Left lung (tissue), 14 donors: ENCODE results near the gene CELF6. TPM values are rescaled to one million over a fixed set of nuclear protein-coding genes. Genes with fewer than 3 reads are reported as not detected.

Source experiments
- ATAC-seq: fragments of 200-7000 bp; cut with Tn5 transposase; one replicate; pipeline ENCODE4 v1.9.1; 2020; ENCODE audit warnings: moderate library complexity
- DNase-seq, 4 donors: peaks; one replicate each; pipeline ENCODE4 v3.0.0-alpha.2; 2013 to 2020
- H3K27ac ChIP-seq, 2 donors: fragments of 200-600 bp; sonication (generic) in 1 of 2; one replicate each; pipeline versions ENCODE4 v1.5.0 to v1.8.0; 2020 to 2021
- H3K27me3 ChIP-seq, 2 donors: fragments of 200-600 bp; sonication (generic) in 1 of 2; one replicate each; pipeline versions ENCODE4 v1.5.0 to v1.8.0; 2020 to 2021
- H3K36me3 ChIP-seq, 2 donors: fragments of 200-600 bp; sonication (generic) in 1 of 2; one replicate each; pipeline versions ENCODE4 v1.5.0 to v1.8.0; 2020 to 2021
- H3K4me1 ChIP-seq, 2 donors: fragments of 200-600 bp; one replicate each; pipeline ENCODE4 v1.8.0; 2021
- H3K4me3 ChIP-seq, 2 donors: fragments of 200-600 bp; sonication (generic) in 1 of 2; one replicate each; pipeline versions ENCODE4 v1.5.0 to v1.8.0; 2020 to 2021; ENCODE audit warnings: mild to moderate bottlenecking in 1 of 2
- H3K9me3 ChIP-seq, 2 donors: fragments of 200-600 bp; sonication (generic) in 1 of 2; one replicate each; pipeline versions ENCODE4 v1.5.0 to v1.8.0; 2020 to 2021
- intact Hi-C, 2 donors: fragments of 100-400 bp; cut with DNase I; formaldehyde crosslinking; loops; one replicate each; pipeline versions ENCODE4 v1.11.2 to v1.14.2; 2022
- long read RNA-seq, 12 donors: library from polyadenylated mRNA in 2 of 12; unstranded in 2 of 12; transcript quantifications; one replicate each; pipeline ENCODE4 v2.0.0 and lab custom pipeline, GENCODE V29; 2019 to 2026
- polyA plus RNA-seq, 6 donors: library from polyadenylated mRNA; unstranded; fragments of 120-200 nt; gene quantifications; one replicate each; pipeline ENCODE4 v1.2.1, GENCODE V29; 2013; ENCODE audit not compliant: insufficient read length in 6 of 6
- total RNA-seq, 2 donors: library from RNA; stranded (reverse); fragmentation: NEBNext Ultra II Directional; extraction: Animal tissue kit (Norgen Biotek cat#: 25700); gene quantifications; one replicate each; pipeline ENCODE4 v1.2.1, GENCODE V29; 2021
- TF ChIP-seq, protein P1 (sequence below), 2 donors: fragments of 200-600 bp; sonication (generic) in 1 of 2; IDR thresholded peaks; one replicate each; pipeline versions ENCODE4 v1.5.0 to v1.8.0; 2021; ENCODE audit warnings: antibody characterized with exemption in 2 of 2
- donor health status: DM: no; HTN: yes; CAD: no.
- donor health status: DM: no; HTN: no; CAD: no.

Gene CELF6
- total RNA-seq, result 1 to 10 TPM; 1.3 to 2.2 TPM
- 1 to 10 TPM; 1.8 to 4.7 (median 3.4) TPM for polyA plus RNA-seq
- long read RNA-seq, donor 1, result 0 reads
- long read RNA-seq, donor 2, result 0 reads
- long read RNA-seq, donor 3, result 0 reads
- long read RNA-seq, donor 4, result 0 reads
- long read RNA-seq, donor 5, result 0 reads
- long read RNA-seq, donor 6, result 0 reads
- long read RNA-seq, donor 7, result 0 reads
- long read RNA-seq, donor 8, result 0 reads
- long read RNA-seq, donor 9, result 0 reads
- long read RNA-seq, donor 10, result 0 reads
- long read RNA-seq, donor 11, result 0 reads
- long read RNA-seq, donor 12, result 0 reads

DNA sequence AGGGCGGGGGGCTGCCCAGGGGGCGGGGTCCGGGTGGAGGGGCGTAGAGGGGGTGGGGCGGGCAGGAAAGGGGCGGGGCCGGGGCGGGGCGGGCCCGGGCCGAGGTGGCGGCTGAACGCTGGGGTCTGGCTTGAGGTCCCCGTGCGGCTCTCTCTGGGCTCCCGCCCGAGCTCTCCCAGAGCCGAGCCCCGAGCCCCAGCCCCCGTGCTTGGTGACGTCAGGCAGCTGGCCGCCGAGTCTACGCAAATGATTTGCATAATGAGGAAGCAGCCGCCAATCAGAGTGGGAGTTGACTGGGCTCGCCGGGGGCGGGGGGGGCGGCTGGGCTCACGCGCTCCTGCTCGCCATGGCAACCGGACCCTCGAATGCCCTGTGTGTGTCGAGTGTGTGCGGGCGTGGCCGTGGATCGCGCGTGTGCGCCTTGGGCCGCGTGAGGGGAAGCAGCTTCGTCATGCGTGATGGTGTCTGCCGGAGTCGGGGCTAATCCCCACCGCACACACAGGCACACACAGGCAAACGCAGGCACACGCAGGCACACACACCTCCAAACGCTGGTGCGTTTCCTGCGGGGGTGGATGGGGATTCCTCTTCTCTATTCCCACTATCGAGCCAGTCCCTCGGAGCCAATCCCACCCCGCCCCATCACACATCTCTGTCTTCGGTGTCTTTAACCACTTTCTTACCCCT is at the start of gene CELF6:
Gene CELF6 (minus strand): TSS at position 173 of the 687 bp plus-strand sequence. CDS start 283 bp downstream, outside the sequence.
- H3K9me3 ChIP-seq, result peaks cover 0 to 7% of the 10 kb centered on the region in 2 donors
- no peak within 1 kb of the TSS for H3K27ac ChIP-seq
- no peaks in the 10 kb centered on the region for H3K36me3 ChIP-seq
- peak; percentile 57 to 94 (median 88) for DNase-seq
- TF ChIP-seq, protein P1, sequence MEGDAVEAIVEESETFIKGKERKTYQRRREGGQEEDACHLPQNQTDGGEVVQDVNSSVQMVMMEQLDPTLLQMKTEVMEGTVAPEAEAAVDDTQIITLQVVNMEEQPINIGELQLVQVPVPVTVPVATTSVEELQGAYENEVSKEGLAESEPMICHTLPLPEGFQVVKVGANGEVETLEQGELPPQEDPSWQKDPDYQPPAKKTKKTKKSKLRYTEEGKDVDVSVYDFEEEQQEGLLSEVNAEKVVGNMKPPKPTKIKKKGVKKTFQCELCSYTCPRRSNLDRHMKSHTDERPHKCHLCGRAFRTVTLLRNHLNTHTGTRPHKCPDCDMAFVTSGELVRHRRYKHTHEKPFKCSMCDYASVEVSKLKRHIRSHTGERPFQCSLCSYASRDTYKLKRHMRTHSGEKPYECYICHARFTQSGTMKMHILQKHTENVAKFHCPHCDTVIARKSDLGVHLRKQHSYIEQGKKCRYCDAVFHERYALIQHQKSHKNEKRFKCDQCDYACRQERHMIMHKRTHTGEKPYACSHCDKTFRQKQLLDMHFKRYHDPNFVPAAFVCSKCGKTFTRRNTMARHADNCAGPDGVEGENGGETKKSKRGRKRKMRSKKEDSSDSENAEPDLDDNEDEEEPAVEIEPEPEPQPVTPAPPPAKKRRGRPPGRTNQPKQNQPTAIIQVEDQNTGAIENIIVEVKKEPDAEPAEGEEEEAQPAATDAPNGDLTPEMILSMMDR (IDR thresholded peaks at IDR 0.05), result no peak
- peaks cover 0 to 12% of the 10 kb centered on the region in 2 donors for H3K4me1 ChIP-seq
- peak; percentile 83 for ATAC-seq
- H3K4me3 ChIP-seq, result peak within 1 kb of the TSS; percentile 35 to 71
- intact Hi-C loops, result no loop called here
- H3K27me3 ChIP-seq, result no peaks in the 10 kb centered on the region

DNA sequence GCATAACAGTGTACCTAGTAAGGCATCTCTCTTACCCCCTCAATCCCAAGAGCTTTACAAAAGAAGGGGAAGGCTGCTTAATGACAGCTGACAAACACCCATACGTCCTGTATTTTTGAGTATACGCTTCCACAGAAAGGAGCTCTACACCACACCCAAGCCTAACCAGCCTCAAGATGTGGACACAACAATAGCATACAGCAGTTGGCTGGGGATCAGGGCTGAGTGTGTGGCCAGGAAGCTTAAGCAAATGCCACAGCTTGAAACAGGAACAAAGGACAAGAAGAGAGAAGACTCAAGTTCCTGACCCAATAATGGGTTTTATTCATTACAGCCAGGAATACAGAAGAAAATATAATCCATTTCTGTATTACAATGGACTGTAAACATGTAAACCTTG is 48.9 kb upstream of the CELF6 start:
- H3K27me3 ChIP-seq, result no peaks in the 10 kb centered on the region
- DNase-seq (peak in 1 of 4 donors; percentile 76), ATAC-seq (peak; percentile 84)
- H3K4me1 ChIP-seq, result peaks cover 0 to 85% of the 10 kb centered on the region in 2 donors
- no peaks in the 10 kb centered on the region for H3K9me3 ChIP-seq
- intact Hi-C loops, result no loop called here
- TF ChIP-seq, protein P1 (IDR thresholded peaks at IDR 0.05), result no peak
- H3K27ac ChIP-seq, result peak overlapping the region; percentile 57 to 87
- no peaks in the 10 kb centered on the region for H3K36me3 ChIP-seq
- H3K4me3 ChIP-seq, result no peak overlapping the region

DNA sequence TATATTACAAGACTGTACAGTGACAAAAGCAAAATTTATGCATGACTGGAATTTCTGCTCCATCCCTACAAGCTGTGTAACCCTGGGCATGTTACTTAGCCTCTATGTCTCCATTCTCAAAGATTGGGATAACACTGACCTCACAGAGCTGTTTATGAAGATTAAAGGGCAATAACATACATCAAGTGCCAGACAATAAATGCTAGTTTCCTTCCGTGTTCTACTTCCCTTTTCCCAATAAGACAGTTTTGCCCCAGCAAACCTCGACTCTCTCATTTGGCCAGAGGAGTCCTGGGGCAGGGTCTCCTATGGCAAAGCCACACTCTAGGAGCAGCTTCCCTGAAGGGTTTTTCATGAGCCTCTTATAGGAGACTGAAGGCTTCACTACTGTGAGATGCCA is 48.4 kb upstream of the CELF6 start:
- intact Hi-C loops, result no loop called here
- TF ChIP-seq, protein P1 (IDR thresholded peaks at IDR 0.05), result no peak
- DNase-seq, result no peak
- Histone ChIP-seq H3K4me3 (no peak overlapping the region), H3K27ac (peak overlapping the region; percentile 57 to 87), H3K4me1 (peaks cover 0 to 81% of the 10 kb centered on the region in 2 donors), H3K36me3 (no peaks in the 10 kb centered on the region), H3K9me3 (no peaks in the 10 kb centered on the region), H3K27me3 (no peaks in the 10 kb centered on the region)
- ATAC-seq, result peak; percentile 23

DNA sequence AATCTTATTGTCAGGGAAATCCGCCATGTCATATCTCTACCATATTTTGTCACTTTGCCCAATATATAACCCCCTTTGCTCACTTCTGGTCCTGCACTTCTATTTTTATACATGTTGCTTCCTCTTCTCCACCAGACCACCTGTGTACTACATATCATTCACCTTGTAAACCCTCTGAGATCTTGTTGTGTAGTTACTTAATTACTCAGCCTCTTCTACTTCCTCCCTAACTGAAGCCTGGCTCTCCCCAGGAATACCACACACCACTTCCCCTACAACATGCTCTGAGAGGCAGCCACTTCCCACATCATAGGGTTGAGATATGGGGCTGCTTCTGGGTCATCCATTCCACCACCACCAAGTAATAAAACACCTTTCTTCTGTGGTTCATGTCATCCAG is 45.9 kb upstream of the CELF6 start:
- peak; percentile 55 for ATAC-seq
- TF ChIP-seq, protein P1 (IDR thresholded peaks at IDR 0.05), result no peak
- H3K27me3 ChIP-seq, result no peaks in the 10 kb centered on the region
- no peaks in the 10 kb centered on the region for H3K9me3 ChIP-seq
- no peaks in the 10 kb centered on the region for H3K36me3 ChIP-seq
- peak in 1 of 4 donors; percentile 37 for DNase-seq
- H3K4me1 ChIP-seq, result peaks cover 0 to 56% of the 10 kb centered on the region in 2 donors
- no peak overlapping the region for H3K4me3 ChIP-seq
- H3K27ac ChIP-seq, result peak overlapping the region in 1 of 2 donors; percentile 55
- intact Hi-C loops, result no loop called here

DNA sequence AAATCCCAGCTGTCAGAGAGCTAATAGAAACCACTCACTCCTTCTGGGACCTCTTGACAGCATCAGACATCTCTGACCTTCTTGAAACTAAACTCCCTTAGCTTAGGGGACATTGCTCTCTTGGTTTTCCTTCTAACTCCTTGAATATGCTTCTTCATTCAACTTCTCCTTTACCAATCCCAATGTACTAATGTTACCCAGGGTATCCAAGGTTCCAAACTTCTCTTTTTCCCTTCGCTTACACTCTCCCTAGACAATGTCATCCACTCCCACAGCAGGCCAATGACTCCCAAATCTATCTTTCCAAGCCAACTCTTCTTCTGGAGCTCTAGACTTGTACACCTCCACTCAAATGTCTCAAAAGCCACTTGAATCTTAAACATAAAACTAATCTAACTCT is 41.2 kb upstream of the CELF6 start:
- Histone ChIP-seq H3K27me3 (no peaks in the 10 kb centered on the region), H3K36me3 (peaks cover 0 to 5% of the 10 kb centered on the region in 2 donors)
- ATAC-seq, result no peak

More for the DNA sequence above, 41.2 kb upstream of the CELF6 start:
- TF ChIP-seq, protein P1 (IDR thresholded peaks at IDR 0.05), result no peak
- intact Hi-C loops, result no loop called here
- peaks cover 7 to 33% of the 10 kb centered on the region in 2 donors for H3K4me1 ChIP-seq
- H3K27ac ChIP-seq, result no peak overlapping the region
- no peaks in the 10 kb centered on the region for H3K9me3 ChIP-seq
- DNase-seq, result no peak
- no peak overlapping the region for H3K4me3 ChIP-seq
